HG02884 (cell line): ENCODE measurements around the gene MROH7.

ENCODE experiments used
- ATAC-seq: cut with Tn5 transposase; IDR thresholded peaks from one replicate; pipeline ENCODE4 v1.9.1; 2021; ENCODE audit warnings: mild to moderate bottlenecking, moderate library complexity; ENCODE audit not compliant: unreplicated experiment

MROH7 gene

GRCh38 chr1:54728027-54728426 is 86.4 kb downstream of the MROH7 start:
- no peak for ATAC-seq

GRCh38 chr1:54736685-54737084 is 95.1 kb downstream of the MROH7 start:
- ATAC-seq = no peak

DNA sequence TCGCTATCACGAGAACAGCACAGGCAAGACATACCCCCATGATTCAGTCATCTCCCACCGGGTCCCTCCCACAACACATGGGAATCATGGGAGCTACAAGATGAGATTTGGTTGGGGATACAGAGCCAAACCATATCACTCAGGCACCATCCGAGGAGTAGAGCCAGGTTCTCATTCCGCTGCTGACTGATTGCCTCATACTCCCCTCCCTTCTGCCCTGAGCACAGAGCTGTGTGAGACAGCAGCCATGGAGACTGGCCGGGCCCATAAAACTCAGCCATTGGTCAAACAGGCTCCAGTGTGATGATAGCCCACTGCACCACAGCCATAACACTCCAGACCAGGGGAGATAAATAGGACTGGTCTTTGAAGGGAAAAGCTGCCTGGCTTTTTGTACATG is 96.7 kb downstream of the MROH7 start:
- no peak for ATAC-seq

DNA sequence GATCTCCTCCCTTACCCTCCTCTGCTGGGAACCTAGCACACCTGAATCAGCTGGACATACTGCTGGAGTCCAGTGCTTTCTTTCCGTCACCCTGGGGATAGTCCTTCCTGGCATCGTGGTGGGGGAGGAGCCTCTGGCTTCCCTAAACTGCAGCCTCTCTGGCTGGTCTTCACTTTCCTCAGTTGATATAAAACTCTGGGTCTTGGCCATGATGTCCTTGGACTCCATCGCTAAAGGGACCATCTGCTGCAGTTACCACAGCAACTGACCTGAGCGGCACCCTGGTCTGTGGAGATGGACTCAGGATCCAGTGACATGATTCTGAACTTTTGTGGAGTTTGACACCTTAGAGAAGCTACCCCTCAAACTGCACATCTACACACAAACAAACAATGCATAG is 99.9 kb downstream of the MROH7 start:
- no peak for ATAC-seq

- no peak for ATAC-seq
Measured at GRCh38 chr1:54742282-54742681, 100.7 kb downstream of the MROH7 start.

DNA sequence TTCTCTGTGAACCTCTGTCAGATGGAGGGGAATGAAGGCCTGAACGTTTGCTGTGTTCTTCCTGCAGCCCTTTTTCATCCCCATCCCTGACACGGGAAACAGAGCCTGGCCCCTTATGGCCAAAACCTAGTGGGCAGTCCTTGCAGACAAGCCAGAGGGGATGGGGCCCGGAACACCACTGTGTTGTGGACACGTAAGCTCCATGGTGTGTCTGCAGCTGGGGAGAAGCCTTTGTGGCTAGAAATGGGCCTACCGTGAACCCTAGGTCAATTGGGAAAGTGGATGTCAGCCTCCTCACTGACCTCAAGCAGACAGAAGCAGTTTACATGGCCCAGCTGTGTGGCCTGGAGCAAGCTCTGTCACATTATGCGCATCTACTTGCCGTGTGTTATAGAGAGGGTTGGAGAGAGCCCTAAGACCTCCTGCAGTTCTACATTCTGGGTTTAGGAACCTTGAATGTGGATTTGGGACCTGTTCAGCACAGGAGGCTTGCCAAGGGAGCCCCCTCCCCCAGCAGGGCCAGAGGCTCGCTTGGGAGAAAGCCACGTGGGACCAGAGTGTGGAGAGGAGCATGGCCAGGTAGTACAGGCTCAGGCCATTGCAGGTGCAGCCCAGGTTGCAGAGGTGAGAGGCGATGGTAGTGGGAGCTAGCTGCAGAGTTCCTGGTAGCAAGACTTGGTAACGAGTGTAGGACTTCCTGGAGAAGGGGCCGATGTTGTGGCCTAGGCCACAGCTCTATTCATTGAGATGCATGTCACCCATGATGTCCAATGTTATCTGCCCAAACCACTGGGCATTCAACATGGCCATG is 102.0 kb downstream of the MROH7 start:
- ATAC-seq = no peak

GRCh38 chr1:54744696-54745095 is 103.1 kb downstream of the MROH7 start:
- no peak for ATAC-seq

DNA sequence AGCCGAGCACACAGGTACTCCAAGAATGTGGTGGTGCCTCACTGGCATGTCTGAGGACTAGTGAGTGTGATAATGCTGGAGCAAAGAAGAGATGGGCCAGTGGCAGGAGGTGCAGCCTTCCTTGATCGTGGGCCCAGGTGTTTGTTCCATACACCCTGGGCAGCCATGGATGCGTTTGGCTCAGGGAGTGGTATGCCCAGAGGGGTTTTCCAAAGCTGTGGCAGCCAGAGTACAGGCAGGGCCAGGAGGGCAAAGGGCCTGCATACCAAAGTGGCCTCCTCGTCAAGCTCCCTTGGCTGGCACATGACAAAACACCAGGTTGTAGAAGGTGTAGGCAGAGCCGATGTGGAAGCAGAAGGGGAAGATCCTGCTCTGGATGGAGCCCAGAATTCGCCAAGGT is 103.7 kb downstream of the MROH7 start:
- no peak for ATAC-seq

GRCh38 chr1:54745864-54746263 is 104.3 kb downstream of the MROH7 start:
- ATAC-seq = no peak

DNA sequence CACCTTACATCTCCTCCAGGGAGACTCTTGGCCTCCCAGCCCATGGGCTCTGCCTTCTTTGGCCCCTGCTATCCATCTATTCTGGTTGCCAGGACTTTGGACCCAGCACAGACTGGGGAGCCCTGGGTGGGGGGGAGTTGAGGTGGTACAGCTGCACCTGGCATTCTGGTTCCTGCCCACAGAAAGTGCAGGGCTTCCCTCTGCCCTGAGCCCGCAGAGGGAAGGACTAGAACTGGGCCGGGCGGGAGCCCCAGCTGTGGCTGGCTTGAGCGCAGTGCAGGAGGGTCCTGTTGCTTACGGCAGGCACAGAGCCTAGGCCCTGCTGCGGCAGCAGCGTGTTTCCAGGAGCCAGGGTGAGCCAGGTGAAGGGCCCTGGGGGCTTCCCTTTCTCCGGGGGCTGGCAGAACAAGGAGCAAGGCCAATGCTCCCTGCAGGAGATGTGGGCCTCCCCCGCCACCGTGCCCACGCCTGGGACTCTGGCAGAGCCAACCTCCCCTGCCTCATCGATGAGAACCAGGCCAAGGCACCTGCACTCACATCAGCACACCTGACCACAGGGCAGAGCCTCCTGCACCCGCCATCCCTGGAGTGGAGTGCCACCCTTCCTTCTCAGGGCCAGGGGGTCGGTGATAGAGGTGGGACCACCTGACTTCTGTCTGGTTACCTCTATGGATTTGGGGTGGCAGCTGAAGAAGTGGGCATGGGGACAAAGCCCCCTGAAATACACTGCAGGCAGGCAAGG is 106.7 kb downstream of the MROH7 start:
- ATAC-seq = no peak

GRCh38 chr1:54750596-54750995 is 109.0 kb downstream of the MROH7 start:
- no peak for ATAC-seq

DNA sequence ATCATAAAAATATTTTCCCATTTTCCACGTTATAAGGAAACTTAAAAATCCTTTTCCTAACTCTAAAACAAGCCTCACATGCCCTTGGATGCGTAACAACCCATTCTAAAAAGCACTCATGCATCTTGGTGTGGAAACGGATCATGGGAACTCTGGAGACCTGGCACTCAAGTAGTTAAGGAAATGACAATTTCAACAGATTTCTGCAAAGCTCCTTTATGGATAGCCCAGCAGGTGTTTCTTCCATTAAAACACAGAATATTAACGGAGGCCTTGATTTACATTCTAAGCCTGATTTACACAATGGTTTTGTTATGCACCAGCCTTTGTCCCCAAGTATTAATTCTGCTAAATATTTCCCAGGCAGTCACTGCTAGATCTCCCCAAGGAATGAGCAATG is 109.8 kb downstream of the MROH7 start:
- no peak for ATAC-seq

- no peak for ATAC-seq
Measured at GRCh38 chr1:54754045-54754444, 112.5 kb downstream of the MROH7 start.

- ATAC-seq = no peak
Measured at GRCh38 chr1:54754486-54755285, 113.1 kb downstream of the MROH7 start.

GRCh38 chr1:54757833-54758232 is 116.2 kb downstream of the MROH7 start:
- no peak for ATAC-seq

GRCh38 chr1:54758678-54759348 is 117.2 kb downstream of the MROH7 start:
- ATAC-seq = no peak
